ENCODE data around the gene CCNG2.
A peak's percentile ranks its signal among the peaks of the same experiment; 100 is the strongest.

The CCNG2 gene

DNA sequence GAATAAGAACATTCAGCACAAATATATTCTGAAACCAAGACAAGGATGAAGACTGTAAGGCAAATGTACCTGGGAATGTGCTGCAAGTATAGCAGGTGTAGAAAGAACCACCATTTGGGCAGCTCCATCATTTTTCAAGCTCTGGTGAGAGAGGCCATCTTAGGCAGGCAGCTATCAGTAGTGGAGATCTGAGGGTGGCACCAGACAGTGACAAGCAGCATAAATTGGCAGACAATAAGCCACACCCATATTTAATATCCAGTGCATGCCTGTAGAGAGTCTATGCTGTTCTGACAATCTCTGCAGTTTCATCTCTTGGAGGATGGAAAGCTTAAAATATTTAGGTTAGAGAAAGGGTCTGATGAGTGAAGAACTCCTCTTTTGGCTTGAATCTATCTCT lies 22.5 kb downstream of the CCNG2 start:
- no peak for DNase-seq

DNA sequence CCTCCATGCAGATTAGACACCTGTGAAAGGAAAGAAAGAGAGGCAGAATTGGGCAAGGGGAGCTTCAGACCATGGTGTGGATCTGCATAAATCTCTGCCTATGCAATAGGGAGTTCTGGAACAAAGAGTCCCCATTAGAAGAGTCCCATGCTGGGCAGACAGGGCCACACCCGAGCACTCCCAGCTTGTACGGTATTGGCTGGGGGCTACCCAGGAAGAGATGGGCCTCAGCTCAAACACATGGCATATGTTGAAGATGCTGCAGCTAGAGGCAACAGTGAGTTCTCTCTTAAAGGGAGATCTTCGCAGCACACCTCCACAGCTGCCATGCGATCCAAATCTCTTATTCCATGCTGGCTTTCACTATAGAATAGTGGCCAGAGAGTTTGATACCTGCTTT lies 24.7 kb downstream of the CCNG2 start:
- no peak for DNase-seq

DNA sequence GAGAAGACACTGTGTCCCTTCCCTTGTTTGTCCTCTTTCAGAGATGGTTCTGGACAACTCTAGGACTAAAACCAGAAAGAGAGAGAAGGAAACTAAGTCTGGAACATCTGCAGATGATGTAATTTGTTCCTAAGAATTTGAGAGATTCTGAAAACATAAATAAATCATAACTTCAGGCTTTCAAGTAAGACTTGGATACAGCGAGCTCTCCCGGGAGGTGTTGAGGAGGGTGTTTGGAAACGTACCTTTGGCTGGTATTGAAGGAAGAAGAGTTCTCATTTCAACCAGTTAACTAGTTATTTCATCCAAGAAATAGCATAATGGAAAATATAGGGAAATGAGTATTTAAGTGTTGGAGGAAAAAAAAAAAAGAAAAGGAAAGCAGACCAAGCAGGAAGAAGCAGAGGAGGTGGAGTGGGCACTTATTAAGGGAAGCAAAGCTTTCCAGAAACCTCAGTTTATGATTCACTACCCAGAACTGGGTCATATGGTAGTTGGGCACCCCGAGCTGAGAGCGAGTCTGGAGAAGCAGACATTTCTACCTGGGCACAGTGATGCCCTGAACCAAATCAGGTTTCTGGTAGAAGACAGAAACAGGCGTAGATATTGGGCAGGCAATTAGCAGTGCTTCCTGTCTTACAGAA lies 26.9 kb downstream of the CCNG2 start:
- no peak for DNase-seq

DNA sequence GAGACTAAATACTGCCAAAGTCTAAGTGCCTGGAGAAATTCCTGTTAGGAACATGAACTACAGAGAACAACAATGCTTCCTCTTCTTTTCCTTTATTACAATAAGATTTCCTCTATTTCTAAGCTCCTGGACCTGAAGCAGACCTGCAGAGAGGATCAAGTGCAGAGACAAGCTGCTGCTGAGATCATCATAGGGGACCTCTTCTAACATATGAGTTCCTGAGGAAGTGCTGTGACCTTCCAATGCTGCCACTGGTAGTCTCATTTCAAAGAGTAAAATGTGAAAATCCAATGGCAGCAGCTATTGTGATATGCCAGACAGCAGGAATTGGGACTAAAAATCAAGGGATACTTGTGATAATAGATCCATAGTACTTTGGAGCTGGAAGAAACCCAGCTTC lies 28.0 kb downstream of the CCNG2 start:
- DNase-seq, result no peak

DNA sequence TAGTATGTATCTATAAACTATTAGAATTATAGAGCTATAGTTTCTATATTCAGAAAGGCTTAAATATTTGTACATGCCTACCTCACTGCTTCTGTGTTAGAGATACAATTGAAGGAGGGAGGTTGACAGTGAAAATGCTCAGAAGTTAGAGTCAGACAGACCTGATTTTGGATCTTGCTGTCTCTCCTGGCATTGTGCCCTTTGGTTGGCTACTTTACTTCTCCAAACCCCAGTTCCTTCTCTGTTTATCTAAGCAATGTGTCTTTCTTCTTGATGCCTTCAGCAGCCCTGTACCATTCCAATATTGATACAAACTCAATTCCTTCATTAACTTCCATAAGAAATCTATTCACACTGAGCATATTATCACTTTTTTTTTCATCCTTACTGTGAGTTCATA lies 28.7 kb downstream of the CCNG2 start:
- no peak for DNase-seq

DNA sequence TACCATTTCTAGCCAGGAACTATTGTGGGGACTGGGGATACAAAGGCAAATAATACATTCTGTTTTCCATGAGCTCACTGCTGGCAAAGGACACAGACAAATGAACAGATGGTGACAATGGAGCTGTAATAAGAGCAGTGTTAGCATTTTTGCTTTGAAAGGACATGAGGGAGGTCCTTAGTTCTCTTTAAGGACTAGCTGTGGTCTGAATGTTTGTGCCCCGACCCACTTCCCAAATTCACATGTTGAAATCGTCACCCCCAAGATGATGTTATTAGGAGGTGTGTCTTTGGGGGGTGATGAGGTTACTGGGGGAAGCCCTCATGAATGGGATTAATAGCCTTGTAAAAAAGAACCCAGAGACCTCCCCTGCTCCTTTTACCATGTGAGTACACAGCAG lies 30.3 kb downstream of the CCNG2 start:
- no peak for DNase-seq

DNA sequence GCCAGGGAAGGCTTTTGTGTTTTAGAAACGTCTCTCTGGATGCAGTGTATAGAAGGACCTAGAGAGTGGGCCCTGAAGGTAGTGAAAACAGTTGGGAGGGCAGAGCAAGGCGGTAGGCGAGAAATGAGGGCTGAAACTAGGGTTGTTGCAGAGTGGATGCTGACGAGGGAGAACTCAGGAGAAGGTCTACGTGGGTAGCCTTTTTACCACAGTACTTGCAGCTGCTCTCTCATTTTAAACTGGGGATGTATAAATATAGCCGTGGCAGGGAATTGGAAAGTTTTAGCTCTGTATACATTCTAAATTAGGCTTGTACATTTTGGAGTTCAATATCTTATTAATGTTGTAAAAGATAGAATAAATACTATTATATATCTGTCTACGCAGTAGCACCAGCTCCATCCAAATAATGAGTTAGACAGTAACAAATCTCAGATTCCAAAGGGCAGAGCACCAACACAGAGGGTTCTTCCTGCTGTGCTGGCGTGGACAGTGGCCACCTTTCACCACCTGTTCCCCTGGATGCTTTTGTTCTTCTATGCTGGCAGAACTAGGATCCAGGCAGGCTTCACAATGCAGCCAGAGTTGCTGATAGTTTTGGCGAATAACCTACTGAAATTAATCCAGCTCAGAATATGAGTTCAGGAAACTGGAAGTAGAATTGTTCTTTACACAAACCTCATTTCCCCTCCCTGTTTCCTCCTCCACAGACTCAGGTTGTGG lies 31.7 kb downstream of the CCNG2 start:
- DNase-seq, result no peak

DNA sequence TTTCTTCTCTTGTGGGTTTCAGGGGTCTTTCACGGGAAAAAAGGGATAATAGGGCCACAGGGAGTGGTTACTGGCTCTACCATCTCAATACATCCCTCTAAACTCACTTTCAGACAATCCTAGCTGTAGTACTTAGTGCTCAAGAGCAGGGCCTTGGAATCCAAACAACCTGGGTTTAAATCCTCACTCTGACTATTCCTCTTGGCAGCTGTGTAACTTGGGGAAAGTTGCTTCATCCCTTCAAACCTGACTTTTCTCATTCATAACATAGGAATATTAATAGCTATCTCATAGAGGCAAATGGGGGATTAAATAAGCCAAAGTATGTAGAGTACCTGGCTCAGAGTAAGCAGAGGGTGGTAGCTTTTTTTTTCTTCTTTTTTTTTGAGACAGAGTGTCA lies 32.4 kb downstream of the CCNG2 start:
- no peak for DNase-seq

DNA sequence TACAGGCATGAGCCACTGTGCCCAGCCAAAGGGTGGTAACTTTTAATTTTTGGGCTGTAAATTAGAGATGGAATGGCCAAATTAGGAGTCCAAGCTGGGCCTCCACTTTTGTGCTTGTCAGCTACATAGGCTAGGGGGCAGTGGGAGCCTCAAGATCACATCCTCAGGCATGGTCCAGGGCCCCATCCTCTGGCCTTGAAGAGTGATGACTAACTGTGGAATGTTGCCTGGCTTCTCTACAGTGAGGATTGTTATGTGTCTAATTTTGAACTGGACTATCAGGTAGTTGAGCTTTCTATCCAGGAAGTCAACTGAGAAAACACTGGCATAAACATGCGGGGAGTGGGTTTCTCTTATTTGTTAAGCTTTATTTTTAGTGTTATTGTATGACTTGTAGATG lies 33.0 kb downstream of the CCNG2 start:
- no peak for DNase-seq

DNA sequence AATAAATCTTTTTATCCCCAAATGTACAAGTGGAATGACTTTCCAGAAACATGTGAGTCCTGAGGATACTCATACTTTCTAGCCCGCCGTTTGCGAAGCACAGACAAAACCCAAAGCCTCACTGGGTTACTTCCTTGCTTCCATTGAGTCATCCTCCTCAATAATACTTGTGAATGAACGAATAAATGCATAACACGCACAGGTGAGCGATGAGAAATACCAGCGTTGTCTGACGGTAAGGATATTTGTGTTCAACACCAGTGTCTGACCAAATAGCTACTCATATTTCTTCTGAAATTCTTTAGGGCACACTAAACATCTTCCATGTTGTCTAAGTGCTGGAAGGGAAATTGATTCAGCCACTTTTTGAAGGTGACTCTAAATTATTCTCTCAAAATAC lies 36.0 kb downstream of the CCNG2 start:
- DNase-seq, result no peak

DNA sequence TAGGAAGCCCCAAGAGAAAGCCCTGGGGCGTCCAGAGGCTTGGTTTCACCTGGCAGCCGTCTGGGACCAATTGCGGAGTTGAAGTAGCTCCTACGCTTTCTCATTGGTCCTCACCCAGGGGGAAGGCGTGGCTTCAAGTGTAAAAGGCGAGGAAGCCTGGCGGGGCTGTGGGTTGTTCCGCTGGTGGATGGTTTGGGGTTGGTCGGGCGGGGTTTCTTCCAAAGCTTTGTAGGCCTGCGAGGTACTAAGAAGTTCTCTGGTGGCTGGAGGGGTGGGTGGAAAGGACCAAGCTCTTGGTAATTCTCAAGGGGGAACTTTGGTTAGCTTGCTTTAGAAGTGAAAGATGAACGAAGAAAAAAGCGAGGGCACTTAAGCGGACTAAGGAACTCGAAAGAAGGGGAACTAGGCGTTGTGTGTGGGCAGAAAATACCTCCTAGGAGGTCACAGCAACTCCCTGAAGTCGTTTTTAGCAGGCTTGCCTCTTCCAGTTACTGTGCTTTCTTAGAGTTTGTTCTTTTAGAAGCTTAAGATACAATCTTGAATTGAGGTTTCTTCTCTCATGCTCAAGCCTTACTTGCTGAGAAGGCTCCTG lies 36.6 kb downstream of the CCNG2 start:
- peak; percentile 64 for DNase-seq

DNA sequence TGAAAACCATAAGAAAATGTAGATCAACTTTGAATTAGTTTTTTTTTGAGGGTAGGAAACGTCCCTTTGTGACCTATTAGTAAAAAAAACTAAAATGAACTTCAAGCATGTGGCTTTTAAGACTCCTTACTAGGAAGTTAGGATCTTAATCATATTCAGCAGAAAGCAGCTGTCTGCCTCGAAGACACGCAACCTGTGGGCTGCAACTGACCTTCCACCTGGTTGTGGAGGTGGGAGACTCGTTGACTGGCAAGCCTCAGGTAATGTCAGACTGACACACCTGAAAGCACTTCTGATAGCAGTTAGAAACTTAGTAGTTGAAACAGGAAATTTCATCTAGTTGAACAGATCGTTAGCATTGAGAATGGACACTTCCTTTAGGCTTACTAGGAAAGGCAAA lies 37.4 kb downstream of the CCNG2 start:
- no peak for DNase-seq

DNA sequence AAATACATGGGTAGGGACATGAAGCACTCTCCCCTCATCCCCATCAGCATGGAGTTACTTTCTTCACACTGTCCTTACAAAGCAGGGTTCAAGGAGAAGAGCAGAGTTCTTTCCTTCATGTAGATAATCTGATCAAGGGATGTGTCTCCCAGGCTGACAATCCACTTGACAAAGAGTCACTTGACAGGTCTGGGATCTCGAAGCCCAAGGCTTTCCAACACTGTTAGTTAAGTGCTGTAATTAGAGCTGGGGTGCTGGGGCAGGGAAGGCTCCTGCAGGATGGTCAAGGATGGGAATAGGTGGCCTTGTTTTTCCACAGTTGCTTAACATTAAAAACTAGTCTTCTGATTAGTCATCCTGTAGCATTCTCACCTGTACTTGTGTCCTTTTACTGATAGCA lies 38.0 kb downstream of the CCNG2 start:
- DNase-seq, result no peak

DNA sequence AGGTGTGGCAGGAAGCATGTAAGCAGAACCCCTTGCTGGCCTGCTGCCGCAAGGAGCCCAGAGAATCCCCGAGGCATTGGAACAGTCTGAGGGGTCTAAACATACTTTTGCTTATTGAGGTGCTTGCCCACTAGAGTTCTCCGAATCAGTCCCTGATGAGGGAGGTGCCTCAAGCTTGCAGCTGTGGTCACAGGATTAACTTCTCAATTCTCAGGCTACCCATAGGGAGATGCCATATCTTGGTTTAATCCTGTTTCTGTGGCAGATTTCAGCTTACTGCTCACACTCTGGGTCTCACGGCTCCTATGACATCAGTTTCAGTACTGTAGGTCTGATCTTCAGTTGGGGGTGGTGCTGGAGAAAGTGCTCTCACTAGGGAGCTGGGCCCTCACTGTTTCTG lies 39.9 kb downstream of the CCNG2 start:
- no peak for DNase-seq

DNA sequence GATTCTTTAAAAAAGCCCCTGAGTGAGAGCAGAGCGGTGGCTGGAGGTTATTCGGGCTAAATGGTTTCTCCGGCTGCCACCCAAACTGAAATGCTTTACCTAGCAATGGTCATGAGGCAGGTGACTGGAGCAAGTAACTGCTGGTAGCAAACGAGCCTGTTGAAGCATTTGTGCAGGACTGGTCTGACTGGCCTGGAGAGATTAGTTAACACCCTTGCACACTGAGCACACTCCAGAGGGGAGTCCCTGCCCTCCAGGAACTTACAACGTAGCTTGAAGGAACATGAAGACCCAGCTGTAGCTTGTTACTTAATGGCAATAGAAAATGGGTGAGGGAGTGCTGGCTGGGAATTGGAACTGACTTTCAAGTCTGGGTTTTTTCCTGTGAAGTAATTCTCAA lies 40.4 kb downstream of the CCNG2 start:
- no peak for DNase-seq

DNA sequence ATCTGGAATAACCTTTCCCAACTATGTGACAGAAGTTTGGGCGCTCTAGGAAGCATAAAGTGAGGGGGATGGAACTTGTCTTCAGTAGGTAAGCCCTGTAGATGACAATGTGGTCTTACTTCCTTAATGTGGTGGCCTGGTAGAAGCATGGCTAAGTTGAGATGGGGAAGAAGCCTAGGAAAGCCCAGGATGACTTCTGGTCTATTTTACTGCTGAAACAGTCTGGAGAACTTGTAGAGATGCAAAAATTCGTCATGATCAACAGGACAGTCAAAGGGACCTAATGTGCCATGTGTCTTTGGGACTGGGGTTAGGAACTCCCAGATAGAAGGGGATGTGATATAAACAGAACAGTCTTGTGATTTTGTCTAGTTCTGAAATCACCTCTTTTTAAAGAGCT lies 40.8 kb downstream of the CCNG2 start:
- DNase-seq, result no peak

DNA sequence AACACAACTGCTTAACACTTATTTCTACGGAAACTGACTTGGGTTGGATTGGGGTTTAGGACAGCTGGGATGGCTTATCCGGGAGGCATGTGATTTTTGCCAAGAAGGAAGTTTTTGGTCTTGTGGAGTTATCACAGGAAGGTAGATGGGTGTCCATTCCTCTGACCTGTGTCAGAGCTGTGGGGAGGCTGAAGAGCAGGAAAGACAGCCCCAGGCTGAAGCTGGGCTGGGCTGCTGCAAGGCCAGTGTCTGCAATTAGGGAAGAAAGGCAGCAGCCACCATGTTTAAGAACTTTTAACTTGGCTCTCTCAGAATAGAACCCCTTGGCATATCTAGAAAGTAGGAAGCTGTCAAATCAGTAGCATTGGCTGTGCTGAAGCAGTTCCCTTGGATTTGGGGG lies 42.3 kb downstream of the CCNG2 start:
- DNase-seq, result no peak

DNA sequence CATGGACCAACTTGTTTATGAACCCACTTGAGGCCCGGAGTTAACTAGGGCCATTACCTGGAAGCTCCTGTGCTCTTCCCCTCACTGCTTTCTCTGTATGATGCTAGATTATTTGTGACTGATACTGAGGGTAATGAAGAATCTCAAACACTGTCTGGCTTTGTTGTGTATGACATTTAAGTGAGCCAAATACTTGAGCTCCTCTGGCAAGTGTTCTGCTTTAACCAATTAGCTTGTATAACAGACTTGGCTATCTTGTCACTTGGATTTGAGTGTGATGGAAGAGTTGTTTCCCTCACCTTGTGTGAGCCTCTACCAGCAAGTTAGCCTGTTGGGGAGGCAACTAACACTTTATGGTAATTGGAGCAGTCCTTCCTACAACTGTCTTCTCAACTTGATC lies 42.7 kb downstream of the CCNG2 start:
- DNase-seq, result no peak

DNA sequence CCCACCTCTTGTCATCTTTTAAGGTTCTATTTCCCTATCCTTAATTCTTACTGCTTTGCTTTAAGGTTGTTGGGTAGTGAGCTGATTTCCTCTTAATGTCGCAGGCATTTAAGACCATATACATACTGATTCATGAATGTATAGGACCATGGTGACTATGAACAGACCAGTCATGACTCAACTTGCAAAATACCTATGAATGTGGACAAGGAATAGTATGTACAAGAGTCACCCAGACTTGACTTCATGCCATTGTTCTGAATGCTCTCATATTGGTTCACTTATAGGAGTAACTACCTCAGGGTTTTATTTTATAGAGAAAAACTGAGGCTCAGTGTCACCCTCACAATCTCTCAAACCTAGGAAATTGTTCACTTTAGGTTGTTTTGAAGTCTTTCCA lies 44.3 kb downstream of the CCNG2 start:
- DNase-seq, result no peak

DNA sequence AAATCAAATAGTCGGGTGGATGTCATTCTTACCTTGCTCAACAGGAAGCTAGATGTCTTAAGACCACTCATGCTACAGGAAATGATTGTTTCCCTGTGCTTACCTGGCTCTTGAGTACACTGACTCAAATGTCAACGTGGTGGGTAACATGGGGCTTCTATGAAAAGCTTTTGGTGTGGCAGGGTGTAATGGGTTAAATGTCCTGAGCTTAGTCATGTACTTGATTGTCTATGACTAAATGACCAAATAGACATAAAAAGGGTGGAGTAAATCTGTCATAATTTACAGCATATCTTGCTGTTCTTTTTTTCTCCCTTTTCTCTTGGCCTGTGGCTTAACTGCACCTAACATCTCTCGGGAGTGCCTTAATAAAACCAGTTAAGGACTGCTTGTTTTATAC lies 44.9 kb downstream of the CCNG2 start:
- DNase-seq, result no peak

DNA sequence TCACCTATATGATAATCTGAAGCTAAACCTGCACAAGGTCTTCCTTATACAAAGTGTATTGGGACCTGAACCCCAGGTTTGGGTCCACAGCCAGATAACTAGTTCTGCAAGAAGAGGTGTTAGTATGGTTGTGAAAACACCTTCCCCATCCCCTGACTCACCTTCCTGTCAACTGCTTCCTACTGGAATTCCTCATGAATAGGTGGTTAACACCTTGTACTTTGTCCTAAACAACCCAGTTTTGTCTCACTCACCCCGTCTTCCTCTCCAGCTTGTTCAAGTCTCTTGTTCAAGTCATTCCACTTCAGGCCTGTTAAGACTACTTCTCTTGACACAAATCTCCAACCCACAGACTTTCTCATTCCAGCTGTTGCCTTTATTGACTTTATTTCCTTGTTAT lies 45.5 kb downstream of the CCNG2 start:
- DNase-seq, result no peak

DNA sequence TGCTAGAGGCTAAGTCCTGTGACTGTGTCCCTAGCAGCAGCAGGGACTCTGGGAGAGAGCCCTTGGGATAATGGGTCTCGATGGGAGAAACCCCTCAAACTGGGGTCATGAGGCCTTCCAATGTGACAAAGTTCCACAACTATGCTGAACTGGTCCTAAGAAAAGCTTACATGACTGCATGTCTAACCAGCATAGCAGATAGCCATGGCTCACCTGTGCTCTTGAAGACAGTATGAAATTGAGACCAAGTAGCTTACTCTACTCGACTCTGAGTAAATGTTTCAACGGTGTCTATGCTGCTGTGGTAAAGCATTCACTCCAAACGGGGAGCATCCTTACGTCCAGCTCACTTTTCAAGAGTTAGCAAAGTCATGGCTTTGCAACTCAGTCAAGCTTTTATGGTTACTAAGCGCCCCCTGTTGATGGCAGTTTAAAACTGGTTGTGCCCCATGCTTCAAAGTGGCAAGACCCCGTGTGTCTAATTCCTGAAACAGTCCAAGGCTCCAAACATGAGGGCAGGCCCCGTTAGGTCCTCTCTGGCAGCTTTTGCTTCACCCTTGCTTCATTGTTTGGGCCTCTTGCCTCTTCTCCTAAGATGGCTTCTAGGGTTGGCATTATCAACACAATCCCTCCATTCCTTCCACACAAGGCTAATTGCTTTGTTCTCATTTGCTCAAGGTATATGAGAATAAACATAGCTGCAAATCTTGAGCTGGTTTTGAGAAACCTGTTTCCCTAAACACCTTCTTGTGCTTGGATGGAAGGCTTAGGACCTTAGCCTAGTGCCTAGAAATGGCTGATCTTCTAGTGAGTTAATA lies 46.6 kb downstream of the CCNG2 start:
- peak; percentile 71 for DNase-seq

DNA sequence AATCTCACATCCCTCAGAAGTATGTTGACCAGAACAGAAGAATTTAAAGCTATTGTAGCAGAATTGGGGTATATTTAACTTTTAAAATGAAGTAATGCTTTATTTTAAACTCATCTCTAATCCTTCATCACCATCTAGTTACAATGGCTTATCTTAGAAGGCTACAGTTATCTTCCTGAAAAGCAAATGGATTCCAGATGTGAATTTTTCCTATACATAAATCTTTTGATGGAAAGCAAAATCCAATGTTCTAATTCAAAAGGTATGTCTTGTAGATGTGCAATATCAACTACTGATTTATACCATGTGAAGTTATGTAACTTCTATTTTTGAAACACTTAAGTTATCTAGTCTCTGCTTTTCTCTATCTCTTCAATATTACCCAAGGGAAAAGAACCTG lies 47.6 kb downstream of the CCNG2 start:
- DNase-seq, result no peak

DNA sequence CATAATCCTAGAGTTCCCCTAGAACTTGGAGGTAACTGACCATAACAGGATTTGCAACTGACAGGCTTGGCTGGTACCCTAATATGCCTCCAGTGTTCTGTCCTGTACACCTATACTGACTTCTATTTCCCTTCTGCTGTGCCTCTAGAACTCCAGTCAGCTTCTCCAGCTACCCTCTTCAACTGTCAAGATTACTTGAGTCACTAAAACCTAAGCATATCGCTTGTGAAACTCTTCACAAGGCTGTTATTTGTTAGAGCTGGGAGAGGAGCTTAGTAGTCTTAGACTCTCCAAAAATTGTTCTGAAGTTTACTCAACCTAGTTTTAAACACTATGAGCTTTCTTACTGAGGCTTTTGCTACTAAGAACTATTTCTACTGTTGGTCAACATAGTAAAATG lies 52.0 kb downstream of the CCNG2 start:
- no peak for DNase-seq

Data from activated gamma-delta T cell treated with Interleukin-2 at 50 U/mL for 16 hours (primary cell).